HEK293T (cell line): ENCODE measurements around the gene PM20D2.

ENCODE experiments used
- BHLHE40 ChIP-seq: fragments of 450-650 bp; IDR thresholded peaks from 2 replicates; pipeline ENCODE4 v1.6.1; 2016; ENCODE audit warnings: mild to moderate bottlenecking, moderate library complexity, borderline replicate concordance
- CTBP1 ChIP-seq: fragments of 450-650 bp; IDR thresholded peaks from 2 replicates; pipeline ENCODE4 v1.6.1; 2016; ENCODE audit warnings: borderline replicate concordance
- ELF4 ChIP-seq: fragments of 450-650 bp; IDR thresholded peaks from 2 replicates; pipeline ENCODE4 v1.6.1; 2017; ENCODE audit warnings: antibody characterized with exemption
- FOXA1 ChIP-seq: fragments of 450-650 bp; IDR thresholded peaks from 2 replicates; pipeline ENCODE4 v1.6.1; 2016; ENCODE audit warnings: mild to moderate bottlenecking
- FOXK2 ChIP-seq: fragments of 450-650 bp; IDR thresholded peaks from 2 replicates; pipeline ENCODE4 v1.6.1; 2016; ENCODE audit warnings: mild to moderate bottlenecking
- HDGF ChIP-seq: fragments of 450-650 bp; IDR thresholded peaks from 2 replicates; pipeline ENCODE4 v1.6.1; 2017; ENCODE audit warnings: antibody characterized with exemption, borderline replicate concordance
- L3MBTL2 ChIP-seq: fragments of 450-650 bp; conservative IDR thresholded peaks from 2 replicates; pipeline ENCODE4 v1.6.1; 2016; ENCODE audit warnings: mild to moderate bottlenecking
- NFRKB ChIP-seq: fragments of 450-650 bp; IDR thresholded peaks from 2 replicates; pipeline ENCODE4 v1.6.1; 2016; ENCODE audit warnings: mild to moderate bottlenecking, moderate library complexity
- SP1 ChIP-seq: fragments of 450-650 bp; IDR thresholded peaks from 2 replicates; pipeline ENCODE4 v1.6.1; 2017
- SUZ12 ChIP-seq: fragments of 450-650 bp; IDR thresholded peaks from 2 replicates; pipeline ENCODE4 v1.6.1; 2016; ENCODE audit warnings: mild to moderate bottlenecking

DNA sequence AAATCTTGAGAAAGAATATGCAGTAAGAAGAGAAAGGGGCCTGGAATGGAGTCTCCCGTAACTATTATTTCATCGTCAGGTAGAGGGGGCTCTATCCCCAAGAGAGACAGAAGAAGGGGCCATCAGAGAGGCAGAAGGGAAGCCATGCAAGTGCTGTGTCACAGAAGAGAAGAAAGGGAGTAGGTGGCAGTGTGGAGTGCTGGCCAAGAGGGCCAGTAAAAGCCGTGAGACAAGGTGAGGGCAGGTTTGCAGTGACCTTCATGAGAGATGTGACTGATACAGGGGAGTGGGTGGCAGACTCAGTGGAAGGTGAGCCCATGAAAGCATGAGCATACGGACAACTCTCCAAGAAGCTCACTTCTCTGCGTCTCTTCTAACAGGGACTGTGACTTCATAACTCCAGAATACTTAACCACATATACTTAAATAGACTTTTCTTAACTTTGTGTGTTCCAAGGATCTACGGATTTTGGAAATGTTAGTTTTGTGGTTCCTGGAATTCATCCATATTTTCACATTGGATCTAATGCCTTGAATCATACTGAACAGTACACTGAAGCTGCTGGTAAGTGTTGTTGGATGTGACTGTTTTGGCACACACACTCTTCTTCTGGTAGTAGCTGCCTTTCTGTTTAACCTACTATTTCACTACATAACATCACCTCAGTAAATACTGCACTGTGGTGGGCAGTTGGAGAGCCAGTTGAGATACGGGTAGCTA, 15.6 kb downstream of the PM20D2 start:
- TF ChIP-seq SUZ12 (no peak), FOXA1 (no peak), CTBP1 (no peak), ELF4 (no peak), FOXK2 (no peak), NFRKB (no peak), L3MBTL2 (no peak), SP1 (no peak), HDGF (no peak), BHLHE40 (no peak)
